Mesenchymal stem cell (in vitro differentiated cells and primary cell): ENCODE measurements around the gene EEFSEC.

ENCODE experiments used
- DNase-seq: peaks from one replicate; pipeline ENCODE4 v3.0.0-alpha.2; 2013
- H2AFZ ChIP-seq: one replicate; pipeline ENCODE4 v1.6.1; 2013; ENCODE audit warnings: low read depth, mild to moderate bottlenecking, control low read depth, inconsistent platforms, low read length, moderate library complexity
- H2AK5ac ChIP-seq: 2 replicates; pipeline ENCODE4 v1.6.1; 2013; ENCODE audit warnings: low read length, moderate library complexity, mild to moderate bottlenecking, inconsistent platforms; ENCODE audit not compliant: severe bottlenecking
- H2BK120ac ChIP-seq: one replicate; pipeline ENCODE4 v1.6.1; 2013; ENCODE audit warnings: low read depth, mild to moderate bottlenecking, inconsistent platforms, low read length, moderate library complexity
- H2BK12ac ChIP-seq, 2 experiments: one replicate each; pipeline ENCODE4 v1.6.1; 2013; ENCODE audit warnings: inconsistent platforms in 2 of 2, low read length in 2 of 2, mild to moderate bottlenecking in 2 of 2, moderate library complexity in 2 of 2, control low read depth in 1 of 2
- H2BK15ac ChIP-seq: one replicate; pipeline ENCODE4 v1.6.1; 2013; ENCODE audit warnings: mild to moderate bottlenecking, low read depth, inconsistent platforms; ENCODE audit not compliant: poor library complexity, severe bottlenecking
- H2BK5ac ChIP-seq: 2 replicates; pipeline ENCODE4 v1.6.1; 2013; ENCODE audit warnings: low read depth, mild to moderate bottlenecking, low read length, control low read depth, inconsistent platforms; ENCODE audit not compliant: poor library complexity, severe bottlenecking
- H3K14ac ChIP-seq, 2 experiments: one replicate each; pipeline ENCODE4 v1.6.1; 2013; ENCODE audit warnings: inconsistent platforms in 2 of 2, low read length in 2 of 2, control low read depth in 1 of 2, mild to moderate bottlenecking in 1 of 2, moderate library complexity in 1 of 2
- H3K18ac ChIP-seq, 2 experiments: one replicate each; pipeline ENCODE4 v1.6.1; 2013; ENCODE audit warnings: inconsistent platforms in 2 of 2, low read length in 2 of 2, control low read depth in 1 of 2, low read depth in 1 of 2, mild to moderate bottlenecking in 1 of 2
- H3K23ac ChIP-seq, 2 experiments: one replicate each; pipeline ENCODE4 v1.6.1; 2013; ENCODE audit warnings: inconsistent platforms in 2 of 2, low read length in 2 of 2, mild to moderate bottlenecking in 2 of 2, moderate library complexity in 2 of 2, control low read depth in 1 of 2
- H3K27ac ChIP-seq: 2 replicates; pipeline ENCODE4 v1.5.1; 2013; ENCODE audit warnings: mild to moderate bottlenecking, moderate library complexity, low read length, control low read depth, inconsistent platforms; ENCODE audit not compliant: poor library complexity, severe bottlenecking
- H3K27me3 ChIP-seq, 2 experiments: 2 replicates each; pipeline versions ENCODE4 v1.6.1 to v1.7.0; 2013; ENCODE audit warnings: low read length in 2 of 2, mild to moderate bottlenecking in 2 of 2, moderate library complexity in 2 of 2, control low read depth in 1 of 2, inconsistent platforms in 1 of 2; ENCODE audit not compliant: control insufficient read depth in 1 of 2, insufficient read depth in 1 of 2
- H3K36me3 ChIP-seq, 2 experiments: 2 replicates each; pipeline versions ENCODE4 v1.6.1 to v1.7.0; 2013; ENCODE audit warnings: low read length in 2 of 2, control low read depth in 1 of 2, inconsistent platforms in 1 of 2, low read depth in 1 of 2, mild to moderate bottlenecking in 1 of 2; ENCODE audit not compliant: insufficient read depth in 2 of 2, control insufficient read depth in 1 of 2
- H3K4ac ChIP-seq, 2 experiments: one replicate each; pipeline ENCODE4 v1.6.1; 2013; ENCODE audit warnings: inconsistent platforms in 2 of 2, low read length in 2 of 2, mild to moderate bottlenecking in 2 of 2, moderate library complexity in 2 of 2, control low read depth in 1 of 2, low read depth in 1 of 2
- H3K4me1 ChIP-seq: 2 replicates; pipeline ENCODE4 v1.6.1; 2013; ENCODE audit warnings: low read depth, low read length, control low read depth; ENCODE audit not compliant: control insufficient read depth, insufficient read depth
- H3K4me2 ChIP-seq: 2 replicates; pipeline ENCODE4 v1.6.1; 2013; ENCODE audit warnings: low read length, mild to moderate bottlenecking, inconsistent platforms; ENCODE audit not compliant: poor library complexity, severe bottlenecking
- H3K4me3 ChIP-seq, 2 experiments: 2 replicates each; pipeline versions ENCODE4 v1.5.1 to v1.7.0; 2013; ENCODE audit warnings: low read length in 2 of 2, mild to moderate bottlenecking in 2 of 2, control low read depth in 1 of 2, low read depth in 1 of 2; ENCODE audit not compliant: insufficient read depth in 1 of 2
- H3K79me1 ChIP-seq: replicated peaks from 2 replicates; pipeline ENCODE4 v1.6.1; 2013; ENCODE audit warnings: mild to moderate bottlenecking, control low read depth, low read length, inconsistent platforms; ENCODE audit not compliant: poor library complexity, severe bottlenecking
- H3K9ac ChIP-seq: 2 replicates; pipeline ENCODE4 v1.7.0; 2013; ENCODE audit warnings: mild to moderate bottlenecking, low read length, moderate library complexity
- H3K9me3 ChIP-seq: 2 replicates; pipeline ENCODE4 v1.7.0; 2013; ENCODE audit warnings: mild to moderate bottlenecking, low read length; ENCODE audit not compliant: control insufficient read depth
- H4K8ac ChIP-seq: one replicate; pipeline ENCODE4 v1.6.1; 2013; ENCODE audit warnings: inconsistent platforms, mild to moderate bottlenecking, low read length, moderate library complexity
- H4K91ac ChIP-seq: one replicate; pipeline ENCODE4 v1.6.1; 2013; ENCODE audit warnings: mild to moderate bottlenecking, low read length, inconsistent platforms
- WGBS: methylation state at CpG from one replicate; pipeline ENCODE4 v1.1.7; 2013; ENCODE audit warnings: mixed read lengths; 5-methylcytosine and 5-hydroxymethylcytosine counted together

EEFSEC gene

DNA sequence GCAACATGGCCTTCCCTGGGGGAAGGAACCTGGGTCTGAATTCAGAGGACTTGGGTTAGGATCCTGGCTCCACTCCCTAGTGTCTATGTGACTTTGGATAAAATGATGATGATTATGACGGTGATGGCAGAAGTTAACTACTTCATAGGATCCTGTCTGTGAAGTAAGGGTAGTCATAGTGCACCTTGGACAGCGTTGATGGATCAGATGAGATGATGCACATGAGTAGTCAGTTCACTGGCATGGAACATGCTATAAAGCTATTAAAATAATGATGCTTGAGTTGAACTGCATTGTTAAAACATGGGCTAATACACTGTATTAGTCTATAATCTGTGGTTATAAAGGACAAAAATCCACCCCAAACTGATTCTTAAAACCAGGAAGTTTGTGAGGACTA, 62.0 kb downstream of the EEFSEC start:
- Histone ChIP-seq H3K36me3 (no peaks in the 10 kb centered on the region), H2BK12ac (no peak overlapping the region), H3K14ac (no peak overlapping the region), H3K79me1 (peaks cover 8% of the 10 kb centered on the region), H2BK5ac (no peak overlapping the region), H3K9me3 (no peaks in the 10 kb centered on the region), H3K18ac (no peak overlapping the region), H3K4me3 (no peak overlapping the region), H3K27ac (no peak overlapping the region), H2AK5ac (no peak overlapping the region), H3K9ac (no peak overlapping the region), H2AFZ (no peak overlapping the region), H2BK15ac (no peak overlapping the region), H3K4ac (no peak overlapping the region), H3K4me1 (peaks cover 20% of the 10 kb centered on the region), H3K27me3 (no peaks in the 10 kb centered on the region), H4K8ac (no peak overlapping the region), H3K4me2 (no peak overlapping the region), H3K23ac (no peak overlapping the region), H2BK120ac (no peak overlapping the region), H4K91ac (no peak overlapping the region)
- 95% methylated on average over 2 of the region's 2 CpGs for WGBS
- no peak for DNase-seq

- Histone ChIP-seq H3K4me3 (no peak overlapping the region), H3K36me3 (no peaks in the 10 kb centered on the region), H3K4ac (peak overlapping the region in 1 of 2 experiments; percentile 10), H4K91ac (peak overlapping the region; percentile 12), H3K79me1 (peaks cover 12% of the 10 kb centered on the region), H3K18ac (peak overlapping the region in 1 of 2 experiments; percentile 79), H2BK15ac (no peak overlapping the region), H2AK5ac (no peak overlapping the region), H3K4me1 (peaks cover 20% of the 10 kb centered on the region), H2BK120ac (no peak overlapping the region), H3K23ac (no peak overlapping the region), H3K9me3 (no peaks in the 10 kb centered on the region), H2AFZ (no peak overlapping the region), H2BK5ac (no peak overlapping the region), H2BK12ac (peak overlapping the region in 1 of 2 experiments; percentile 26), H3K27ac (no peak overlapping the region), H3K27me3 (no peaks in the 10 kb centered on the region), H3K14ac (peak overlapping the region in 1 of 2 experiments; percentile 14), H4K8ac (no peak overlapping the region), H3K4me2 (no peak overlapping the region), H3K9ac (no peak overlapping the region)
- DNase-seq, result peak; percentile 60
- 79% methylated on average over 4 of the region's 5 CpGs for WGBS
Observed at GRCh38 chr3:128215800-128216495, 62.7 kb downstream of the EEFSEC start.

- WGBS, result 59% methylated on average over 5 of the region's 6 CpGs
- DNase-seq, result peak; percentile 89
- Histone ChIP-seq H3K14ac (no peak overlapping the region), H4K91ac (peak overlapping the region; percentile 93), H2AK5ac (peak overlapping the region; percentile 19), H3K4ac (peak overlapping the region in 1 of 2 experiments; percentile 66), H2BK5ac (no peak overlapping the region), H3K18ac (peak overlapping the region in 1 of 2 experiments; percentile 77), H3K9me3 (peaks cover 3% of the 10 kb centered on the region), H4K8ac (peak overlapping the region; percentile 70), H2BK120ac (peak overlapping the region; percentile 64), H2BK15ac (peak overlapping the region; percentile 73), H2AFZ (no peak overlapping the region), H3K23ac (no peak overlapping the region), H3K27me3 (no peaks in the 10 kb centered on the region), H3K4me1 (peaks cover 20% of the 10 kb centered on the region), H3K4me2 (no peak overlapping the region), H3K27ac (no peak overlapping the region), H3K4me3 (no peak overlapping the region), H3K9ac (no peak overlapping the region), H3K36me3 (no peaks in the 10 kb centered on the region), H2BK12ac (peak overlapping the region; percentile 93 to 95), H3K79me1 (peaks cover 12% of the 10 kb centered on the region)
Observed at GRCh38 chr3:128217702-128218547, 64.6 kb downstream of the EEFSEC start.
